ENCODE measurements around the gene SLC24A4.

Gene SLC24A4

DNA sequence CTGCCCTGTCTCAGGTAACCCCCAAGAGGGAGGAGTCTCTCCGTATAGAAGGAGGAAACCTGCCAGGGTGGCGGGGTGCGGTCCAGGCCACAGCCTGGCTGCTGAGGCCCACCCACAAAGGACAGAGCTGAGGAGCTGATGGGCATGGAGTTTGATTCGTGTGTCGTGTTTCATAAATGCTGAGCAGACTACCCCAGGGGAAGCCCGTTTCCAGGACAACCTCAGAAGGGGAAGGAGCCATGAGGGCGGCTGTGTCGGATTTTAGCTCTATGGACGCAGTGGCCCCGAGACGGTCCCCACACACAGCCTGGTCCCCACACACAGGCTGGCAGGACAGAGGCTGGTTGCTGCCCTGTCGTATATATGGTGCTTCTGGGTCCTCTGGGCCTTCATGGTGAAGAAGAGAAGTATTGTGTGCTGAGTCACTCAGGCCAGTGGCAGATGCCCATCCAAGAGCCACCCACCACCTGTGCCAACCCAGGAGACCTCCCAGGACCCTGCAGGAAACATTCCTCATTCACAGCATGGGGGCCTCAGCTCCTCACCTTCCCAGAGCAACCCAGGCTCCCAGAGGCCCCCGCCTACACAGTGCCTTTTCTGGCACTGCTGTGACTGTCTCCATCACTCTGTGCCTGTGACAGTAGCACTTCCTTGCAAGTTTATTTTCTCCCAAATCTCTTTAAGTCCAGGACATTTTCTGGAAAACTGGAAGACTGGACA is 127.5 kb downstream of the SLC24A4 start:
- H3K27ac ChIP-seq, result no peak overlapping the region
- no peak for DNase-seq (ENCODE audit: low read depth, low spot score)

GRCh38 chr14:92451245-92451644 is 128.3 kb downstream of the SLC24A4 start:
- no peak for DNase-seq (ENCODE audit: low read depth, low spot score)
- no peak overlapping the region for H3K27ac ChIP-seq

GRCh38 chr14:92451755-92452154 is 128.8 kb downstream of the SLC24A4 start:
- H3K27ac ChIP-seq, result no peak overlapping the region
- DNase-seq (ENCODE audit: low read depth, low spot score), result no peak

GRCh38 chr14:92452471-92452870 is 129.5 kb downstream of the SLC24A4 start:
- DNase-seq (ENCODE audit: low read depth, low spot score), result no peak

GRCh38 chr14:92453691-92454090 is 130.7 kb downstream of the SLC24A4 start:
- DNase-seq (ENCODE audit: low read depth, low spot score), result no peak

More at GRCh38 chr14:92452471-92452870, 129.5 kb downstream of the SLC24A4 start:
- no peak overlapping the region for H3K27ac ChIP-seq

DNA sequence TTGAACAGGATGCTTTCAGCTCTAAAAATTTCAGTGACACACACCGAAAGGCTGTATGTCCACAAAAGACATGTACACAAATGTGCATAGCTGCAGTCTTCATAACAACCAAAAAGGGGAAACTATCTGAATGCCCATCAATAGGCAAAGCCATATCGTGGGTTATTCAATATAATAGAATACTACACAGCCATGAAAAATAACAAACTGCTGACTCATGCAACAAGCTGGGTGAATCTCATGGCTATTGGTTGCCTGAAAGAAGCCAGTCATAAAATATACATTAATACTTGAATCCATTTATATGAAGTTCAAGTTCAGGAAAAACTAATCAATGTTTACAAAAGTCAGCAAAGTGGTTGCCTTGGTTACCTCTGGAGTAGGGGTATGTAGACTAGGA is 132.3 kb downstream of the SLC24A4 start:
- DNase-seq (ENCODE audit: low read depth, low spot score), result no peak
- no peak overlapping the region for H3K27ac ChIP-seq

More at GRCh38 chr14:92453691-92454090, 130.7 kb downstream of the SLC24A4 start:
- no peak overlapping the region for H3K27ac ChIP-seq

DNA sequence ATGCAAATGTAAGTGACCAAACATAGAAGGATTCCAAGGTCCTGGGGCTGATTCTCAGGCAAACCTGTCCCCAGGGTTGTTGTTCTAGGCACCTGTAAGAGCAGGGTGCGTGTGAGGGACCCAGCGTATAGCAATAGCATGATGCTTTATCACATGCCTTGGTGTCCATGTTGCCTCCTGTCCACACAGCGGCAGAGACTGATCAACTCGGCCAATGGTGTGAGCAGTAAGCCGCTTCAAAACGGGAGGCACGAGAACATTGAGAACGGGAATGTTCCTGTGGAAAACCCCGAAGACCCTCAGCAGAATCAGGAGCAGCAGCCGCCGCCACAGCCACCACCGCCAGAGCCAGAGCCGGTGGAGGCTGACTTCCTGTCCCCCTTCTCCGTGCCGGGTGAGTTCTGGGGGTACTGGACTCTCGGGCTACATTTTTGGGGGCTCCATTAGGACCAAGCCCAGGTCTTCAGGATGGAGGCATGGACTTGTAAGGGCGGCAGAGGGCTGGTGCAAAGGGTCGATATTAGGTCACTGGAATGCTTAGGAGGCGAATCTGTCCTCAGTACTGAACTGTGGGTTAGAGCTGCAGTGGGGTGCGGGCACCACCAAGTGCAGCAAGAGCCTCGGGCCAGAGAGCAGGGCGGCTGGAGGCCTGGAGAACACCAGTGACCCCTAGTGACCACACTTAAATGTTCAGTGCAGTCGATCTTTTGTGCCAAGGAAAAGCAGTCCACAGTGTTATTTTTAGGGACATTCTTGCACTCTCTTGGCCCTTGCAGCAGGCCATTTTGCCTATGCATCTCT is 133.4 kb downstream of the SLC24A4 start:
- H3K27ac ChIP-seq, result no peak overlapping the region
- no peak for DNase-seq (ENCODE audit: low read depth, low spot score)

- H3K27ac ChIP-seq, result no peak overlapping the region
- DNase-seq (ENCODE audit: low read depth, low spot score), result no peak
Observed at GRCh38 chr14:92457016-92457565, 134.1 kb downstream of the SLC24A4 start.

GRCh38 chr14:92458136-92459029 is 135.4 kb downstream of the SLC24A4 start:
- no peak overlapping the region for H3K27ac ChIP-seq
- no peak for DNase-seq (ENCODE audit: low read depth, low spot score)

DNA sequence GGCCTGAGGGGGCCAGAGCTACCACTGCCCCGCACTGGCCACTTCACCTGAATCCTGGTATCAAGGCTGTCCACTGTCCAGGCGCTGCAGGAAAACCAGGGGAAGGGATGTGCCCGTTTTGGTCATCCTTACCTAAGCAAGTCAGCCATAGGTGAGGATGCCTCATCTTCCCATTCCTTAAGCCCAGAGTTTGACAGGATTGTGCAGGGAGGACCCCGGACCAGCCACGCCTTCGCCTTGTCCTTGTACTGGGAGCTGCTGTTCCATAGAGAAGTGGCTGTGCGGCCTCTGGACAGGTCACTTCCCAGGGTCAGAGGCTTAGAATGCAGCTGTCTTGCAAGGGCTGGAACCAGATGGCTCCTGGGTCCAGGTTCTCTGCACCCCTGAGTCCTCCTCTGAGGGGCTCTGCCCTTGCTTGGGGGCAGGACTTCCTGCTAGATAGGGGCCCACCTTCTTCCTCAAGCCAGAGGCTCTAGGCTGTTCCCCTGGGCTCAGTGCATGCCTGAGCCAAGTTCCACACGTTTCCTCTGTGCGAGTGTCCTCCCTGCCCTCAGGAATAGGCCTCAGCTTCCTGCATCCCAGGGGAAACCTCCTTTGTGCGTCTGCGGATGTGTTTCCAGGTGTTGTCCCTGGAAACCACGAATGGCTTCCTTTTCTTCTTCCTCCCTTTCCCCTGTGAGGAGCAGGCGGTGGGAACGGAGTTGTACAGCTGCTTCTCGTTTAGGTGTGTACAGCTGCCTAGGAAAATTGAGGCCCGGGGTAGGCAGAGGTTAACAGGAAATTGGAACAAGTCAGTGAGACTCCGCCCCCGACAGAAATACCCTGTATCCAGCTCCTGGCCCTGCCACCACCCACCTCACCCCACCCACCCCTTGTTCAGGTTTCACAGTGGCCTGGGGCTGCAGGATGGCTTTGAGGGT is 136.3 kb downstream of the SLC24A4 start:
- no peak overlapping the region for H3K27ac ChIP-seq
- no peak for DNase-seq (ENCODE audit: low read depth, low spot score)

DNA sequence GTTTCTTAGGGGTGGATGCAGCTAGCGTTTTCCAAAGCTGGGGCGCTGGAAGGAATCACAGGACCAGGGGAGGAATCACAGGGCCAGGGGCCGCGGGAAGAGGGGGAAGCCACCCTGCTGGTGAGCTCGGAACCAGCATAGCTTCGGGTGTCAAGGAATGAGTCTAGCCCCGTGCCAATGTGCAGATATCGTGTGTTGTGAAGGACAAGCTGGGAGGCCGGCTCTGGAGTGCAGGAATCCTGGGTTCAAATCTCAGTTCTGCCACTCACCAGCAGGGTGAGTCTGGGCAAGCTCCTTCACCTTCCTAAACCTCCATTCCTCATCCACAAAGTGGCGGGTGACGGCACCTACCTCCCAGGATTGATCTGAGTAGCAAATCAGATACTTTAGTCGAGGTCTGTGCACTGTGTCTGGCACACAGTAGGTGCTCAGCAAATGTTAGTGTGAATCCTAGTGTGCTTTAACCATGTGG is 137.0 kb downstream of the SLC24A4 start:
- DNase-seq (ENCODE audit: low read depth, low spot score), result no peak
- H3K27ac ChIP-seq, result no peak overlapping the region

DNA sequence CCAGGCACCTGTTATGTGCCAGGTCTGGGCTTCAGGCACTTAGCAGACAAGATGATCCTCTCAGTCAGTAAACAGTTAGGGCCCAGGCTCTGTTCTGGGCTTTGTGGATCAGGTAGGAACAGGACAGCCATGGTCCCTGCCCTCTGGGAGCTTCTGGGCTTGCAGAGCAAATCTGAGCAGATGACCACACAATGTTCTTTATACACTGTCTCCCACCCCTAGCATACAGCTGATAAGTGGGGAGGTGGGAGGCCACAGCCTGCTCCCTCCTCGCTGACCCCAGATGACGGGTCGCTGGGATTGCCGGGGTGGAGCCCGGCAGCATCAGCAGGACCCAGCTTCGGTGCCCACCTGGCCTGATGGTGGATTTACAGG is 137.6 kb downstream of the SLC24A4 start:
- no peak overlapping the region for H3K27ac ChIP-seq
- no peak for DNase-seq (ENCODE audit: low read depth, low spot score)

- H3K27ac ChIP-seq, result no peak overlapping the region
Observed at GRCh38 chr14:92460916-92461579, 138.1 kb downstream of the SLC24A4 start.

GRCh38 chr14:92461891-92462290 is 138.9 kb downstream of the SLC24A4 start:
- H3K27ac ChIP-seq, result no peak overlapping the region
- DNase-seq (ENCODE audit: low read depth, low spot score), result no peak

More at GRCh38 chr14:92460916-92461579, 138.1 kb downstream of the SLC24A4 start:
- no peak for DNase-seq (ENCODE audit: low read depth, low spot score)

- no peak overlapping the region for H3K27ac ChIP-seq
- DNase-seq (ENCODE audit: low read depth, low spot score), result no peak
Observed at GRCh38 chr14:92462568-92462967, 139.6 kb downstream of the SLC24A4 start.

GRCh38 chr14:92463141-92463540 is 140.2 kb downstream of the SLC24A4 start:
- DNase-seq (ENCODE audit: low read depth, low spot score), result no peak
- H3K27ac ChIP-seq, result no peak overlapping the region

- H3K27ac ChIP-seq, result no peak overlapping the region
- DNase-seq (ENCODE audit: low read depth, low spot score), result no peak
Observed at GRCh38 chr14:92464156-92464555, 141.2 kb downstream of the SLC24A4 start.

DNA sequence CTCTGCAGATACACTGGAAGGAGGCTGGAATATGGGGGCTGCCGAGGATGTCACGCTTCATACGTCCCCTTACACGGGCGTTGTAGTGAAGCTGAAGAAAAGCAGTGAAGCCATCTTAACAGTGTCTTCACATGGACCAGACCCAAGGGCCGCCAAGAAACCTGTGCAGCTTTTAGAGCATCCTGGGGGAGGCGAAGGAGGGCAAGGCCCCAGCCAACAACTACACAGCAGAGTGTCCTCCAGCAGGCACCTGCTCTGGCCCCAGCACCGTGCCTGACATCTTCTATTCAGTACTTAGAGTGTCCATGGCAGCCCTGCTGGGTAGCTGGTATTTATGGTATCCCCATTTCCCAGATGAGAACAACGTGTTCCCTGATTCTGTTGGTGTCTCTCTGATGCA is 141.8 kb downstream of the SLC24A4 start:
- H3K27ac ChIP-seq, result no peak overlapping the region
- no peak for DNase-seq (ENCODE audit: low read depth, low spot score)
